Measurements from ENCODE around the gene GSE1. TPM values are rescaled to one million over a fixed set of nuclear protein-coding genes. Genes with fewer than 3 reads are reported as not detected.

GSE1 gene
- total RNA-seq, result 100 to 1,000 TPM in 2 of 6 donors, 10 to 100 TPM in 4; 80.2 to 332 (median 90.8) TPM

DNA sequence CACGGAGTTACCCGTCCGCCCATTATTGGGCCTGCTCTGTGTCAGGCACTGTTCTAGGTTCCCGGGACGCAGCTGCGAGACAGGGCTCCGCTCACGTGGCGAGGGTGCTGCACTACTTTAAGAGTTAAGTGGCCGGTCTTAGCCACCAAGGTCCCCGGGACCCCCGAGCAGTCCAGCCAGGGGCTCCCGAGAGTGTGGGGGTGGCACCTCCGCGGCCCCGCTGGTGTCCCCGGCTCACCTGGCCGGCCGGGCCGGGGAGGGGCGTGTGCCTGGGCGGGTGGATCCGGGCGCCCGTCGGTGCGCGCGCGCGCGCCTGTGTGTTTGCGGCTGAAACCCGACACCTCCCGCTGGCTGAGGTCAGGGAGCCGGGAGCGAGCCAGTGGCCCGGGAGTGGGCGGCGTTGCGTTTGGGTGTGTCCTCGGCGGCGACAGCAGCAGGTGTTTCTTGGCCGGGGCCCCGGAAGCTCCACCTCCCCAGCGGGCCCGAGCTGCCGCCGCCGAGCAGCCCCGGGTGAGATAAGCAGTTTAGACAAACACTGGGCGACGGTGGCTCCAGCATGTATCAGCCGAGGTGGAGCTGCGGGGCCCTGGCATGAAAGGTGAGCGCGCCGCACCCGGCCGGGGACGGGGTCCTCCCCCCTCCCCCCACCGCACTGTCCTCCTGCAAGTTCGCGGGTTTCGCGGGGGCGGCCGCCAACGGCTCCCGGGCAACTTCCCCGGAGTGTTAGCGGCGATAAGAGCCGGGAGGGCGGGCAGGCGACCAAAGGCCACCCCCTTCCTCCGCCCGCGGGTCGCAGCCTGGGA is at the start of gene GSE1:
Gene GSE1, plus strand, starts transcription at position 522 of the 803 bp plus-strand sequence. Its CDS starts 70 bp downstream, at position 592.
- Histone ChIP-seq H3K36me3 (peaks cover 0 to 3% (median 0%) of the 10 kb centered on the region in 4 donors), H3K27ac (peak within 1 kb of the TSS; percentile 89 to 94 (median 92)), H3K4me1 (peaks cover 62 to 87% (median 82%) of the 10 kb centered on the region in 4 donors), H3K9me3 (no peaks in the 10 kb centered on the region), H3K27me3 (no peaks in the 10 kb centered on the region), H3K4me3 (peak within 1 kb of the TSS; percentile 68 to 76 (median 71))
- WGBS, 2 donors, result 0% methylated on average over 42 of the region's 81 CpGs; no CpG with 5 or more reads in 1 of the 2 donors
- peak; percentile 98 for DNase-seq
- TF ChIP-seq POLR2A (IDR thresholded peaks at IDR 0.05) (peak in 3 of 4 donors; percentile 42 to 87 (median 73)), EP300 (IDR thresholded peaks at IDR 0.05) (no peak), POLR2AphosphoS5 (IDR thresholded peaks at IDR 0.05) (peak in 1 of 2 donors; percentile 73)
- TF ChIP-seq, protein P1, sequence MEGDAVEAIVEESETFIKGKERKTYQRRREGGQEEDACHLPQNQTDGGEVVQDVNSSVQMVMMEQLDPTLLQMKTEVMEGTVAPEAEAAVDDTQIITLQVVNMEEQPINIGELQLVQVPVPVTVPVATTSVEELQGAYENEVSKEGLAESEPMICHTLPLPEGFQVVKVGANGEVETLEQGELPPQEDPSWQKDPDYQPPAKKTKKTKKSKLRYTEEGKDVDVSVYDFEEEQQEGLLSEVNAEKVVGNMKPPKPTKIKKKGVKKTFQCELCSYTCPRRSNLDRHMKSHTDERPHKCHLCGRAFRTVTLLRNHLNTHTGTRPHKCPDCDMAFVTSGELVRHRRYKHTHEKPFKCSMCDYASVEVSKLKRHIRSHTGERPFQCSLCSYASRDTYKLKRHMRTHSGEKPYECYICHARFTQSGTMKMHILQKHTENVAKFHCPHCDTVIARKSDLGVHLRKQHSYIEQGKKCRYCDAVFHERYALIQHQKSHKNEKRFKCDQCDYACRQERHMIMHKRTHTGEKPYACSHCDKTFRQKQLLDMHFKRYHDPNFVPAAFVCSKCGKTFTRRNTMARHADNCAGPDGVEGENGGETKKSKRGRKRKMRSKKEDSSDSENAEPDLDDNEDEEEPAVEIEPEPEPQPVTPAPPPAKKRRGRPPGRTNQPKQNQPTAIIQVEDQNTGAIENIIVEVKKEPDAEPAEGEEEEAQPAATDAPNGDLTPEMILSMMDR (IDR thresholded peaks at IDR 0.05), result peak in 2 of 6 experiments; percentile 8 to 16
- ATAC-seq (ENCODE audit: low FRiP score in 2 of 2), result peak; percentile 57 to 62

- no peaks in the 10 kb centered on the region for H3K9me3 ChIP-seq
- H3K36me3 ChIP-seq, result no peaks in the 10 kb centered on the region
- peaks cover 91 to 100% (median 93%) of the 10 kb centered on the region in 4 donors for H3K4me1 ChIP-seq
- TF ChIP-seq, protein P1 (IDR thresholded peaks at IDR 0.05), result peak in 4 of 6 experiments; percentile 50 to 66 (median 56)
- TF ChIP-seq POLR2AphosphoS5 (IDR thresholded peaks at IDR 0.05), result peak; percentile 71 to 90
- peak in 2 of 4 donors; percentile 56 to 72 for TF ChIP-seq EP300 (IDR thresholded peaks at IDR 0.05)
- TF ChIP-seq POLR2A (IDR thresholded peaks at IDR 0.05), result no peak
- WGBS, 2 donors, result 41 to 65% methylated on average over 10 to 19 of the region's 19 CpGs
- H3K27me3 ChIP-seq, result no peaks in the 10 kb centered on the region
- DNase-seq (peak; percentile 80 to 93), ATAC-seq (ENCODE audit: low FRiP score in 2 of 2) (peak; percentile 61 to 79)
- H3K4me3 ChIP-seq, result no peak overlapping the region
- peak overlapping the region; percentile 72 to 86 (median 82) for H3K27ac ChIP-seq
Observed at GRCh38 chr16:85563515-85564276, 49.4 kb upstream of the GSE1 start.

DNA sequence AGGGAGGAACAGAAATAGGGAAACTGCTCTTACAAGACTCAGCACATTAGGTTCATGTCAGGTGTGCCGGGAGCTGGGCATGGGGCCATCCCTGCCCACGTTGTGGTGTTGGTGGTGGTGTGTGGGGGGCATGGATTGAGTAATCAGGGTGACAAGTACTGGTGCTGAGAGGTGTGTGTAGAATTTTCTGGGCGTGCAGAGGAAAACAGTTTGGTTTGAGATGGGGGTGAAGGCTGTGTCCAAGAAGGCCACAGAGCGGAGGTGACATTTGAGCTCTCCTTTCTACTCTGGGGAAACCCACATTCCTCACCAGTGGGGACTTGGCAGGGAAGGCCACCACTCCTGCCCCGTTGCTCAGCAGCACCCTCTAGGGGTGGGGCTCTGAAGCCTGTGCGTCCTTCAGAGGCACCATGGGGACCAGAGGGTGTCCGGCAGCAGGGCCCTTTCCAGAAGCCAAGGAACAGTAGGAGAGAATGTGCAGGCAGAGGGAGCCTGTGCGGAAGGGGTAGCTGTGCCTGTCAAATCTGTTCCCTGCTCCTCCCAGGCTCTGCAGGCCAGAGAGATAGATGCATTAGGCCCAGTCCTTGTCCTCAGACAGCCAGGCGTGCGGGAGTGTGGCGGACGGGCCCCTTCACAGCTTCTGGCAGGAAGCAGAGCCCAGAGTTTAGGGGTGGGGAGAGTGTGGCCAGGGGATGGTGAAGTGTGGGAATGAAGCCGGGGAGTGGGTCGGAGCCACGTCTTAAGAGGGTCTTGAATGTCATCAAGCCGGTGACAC is 48.7 kb upstream of the GSE1 start:
- WGBS, 2 donors, result 62 to 78% methylated on average over 12 to 16 of the region's 16 CpGs
- Histone ChIP-seq H3K27me3 (no peaks in the 10 kb centered on the region), H3K36me3 (no peaks in the 10 kb centered on the region), H3K27ac (peak overlapping the region; percentile 72 to 86 (median 82)), H3K4me3 (no peak overlapping the region), H3K9me3 (no peaks in the 10 kb centered on the region), H3K4me1 (peaks cover 91 to 100% (median 93%) of the 10 kb centered on the region in 4 donors)
- TF ChIP-seq, protein P1 (IDR thresholded peaks at IDR 0.05), result peak; percentile 18 to 68 (median 40)
- TF ChIP-seq POLR2A (IDR thresholded peaks at IDR 0.05), result no peak
- no peak for DNase-seq
- ATAC-seq (ENCODE audit: low FRiP score in 2 of 2), result peak; percentile 11 to 34

DNA sequence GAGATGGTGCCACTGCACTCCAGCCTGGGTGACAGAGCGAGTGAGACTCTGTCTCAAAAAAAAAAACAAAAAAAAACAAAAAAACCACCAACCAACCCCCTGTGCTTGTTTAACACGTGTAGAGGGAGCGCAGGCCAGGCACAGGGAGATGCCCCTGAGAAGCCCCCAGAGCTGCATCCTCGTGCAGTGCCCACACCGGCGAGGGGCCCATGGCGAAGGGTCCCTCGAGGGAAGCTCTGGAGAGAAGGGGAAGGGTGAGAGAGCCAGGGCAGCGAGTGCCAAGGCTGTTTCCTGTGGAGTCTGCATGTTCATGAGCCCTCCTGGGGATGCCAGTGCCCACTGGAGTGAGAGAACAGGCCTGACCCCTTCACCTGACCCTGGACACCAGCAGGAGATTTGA is 47.8 kb upstream of the GSE1 start:
- H3K9me3 ChIP-seq, result no peaks in the 10 kb centered on the region
- H3K4me3 ChIP-seq, result no peak overlapping the region
- H3K4me1 ChIP-seq, result peaks cover 91 to 100% (median 94%) of the 10 kb centered on the region in 4 donors
- no peaks in the 10 kb centered on the region for H3K36me3 ChIP-seq
- H3K27ac ChIP-seq, result no peak overlapping the region
- DNase-seq (no peak), ATAC-seq (ENCODE audit: low FRiP score in 2 of 2) (no peak)
- WGBS, 2 donors, result 78 to 88% methylated on average over 9 of the region's 9 CpGs
- H3K27me3 ChIP-seq, result no peaks in the 10 kb centered on the region
- TF ChIP-seq POLR2AphosphoS5 (IDR thresholded peaks at IDR 0.05), result no peak
- TF ChIP-seq, protein P1 (IDR thresholded peaks at IDR 0.05), result no peak
- TF ChIP-seq POLR2A (IDR thresholded peaks at IDR 0.05), result no peak
- TF ChIP-seq EP300 (IDR thresholded peaks at IDR 0.05), result no peak
